Endothelial cell of umbilical vein (primary cell): Measurements from ENCODE around the gene PAFAH2. TPM values are rescaled to one million over a fixed set of nuclear protein-coding genes. Genes with fewer than 3 reads are reported as not detected.

ENCODE experiments used
- BruUV-seq: library from RNA; stranded (reverse); fragments of 400-500 nt; replicated peaks from 2 replicates; lab custom pipeline; 2021; lab: Mats Ljungman, UMichigan
- CTCF ChIA-PET: fragments of 300-600, 350-600 bp; sonication (Branson Sonifier 250); formaldehyde crosslinking; loops from one replicate; lab custom pipeline; 2021; ENCODE audit warnings: antibody characterized with exemption, inconsistent platforms; lab: Charles Lee
- POLR2A ChIA-PET: fragments of 300-600, 350-600 bp; sonication (Branson Sonifier 250); formaldehyde crosslinking; loops from one replicate; lab custom pipeline; 2021; ENCODE audit warnings: antibody characterized with exemption, inconsistent platforms; lab: Charles Lee
- DNase-seq: peaks from one replicate; pipeline ENCODE4 v3.0.0-alpha.2; 2011; ENCODE audit warnings: low read depth, low spot score
- FAIRE-seq: peaks from 2 replicates; lab custom pipeline; 2011; peaks lifted over from hg19 to GRCh38; lab: Jason Lieb, UNC
- H2AFZ ChIP-seq: 2 replicates; pipeline ENCODE4 v1.6.0; 2012; ENCODE audit warnings: low read depth, low read length, control low read depth, inconsistent platforms
- H3K27ac ChIP-seq: 2 replicates; pipeline ENCODE4 v1.5.1; 2011; ENCODE audit warnings: low read depth, mild to moderate bottlenecking, control low read depth, low read length, moderate library complexity; ENCODE audit not compliant: insufficient read depth
- H3K27me3 ChIP-seq, 2 experiments: 2 replicates each; pipeline versions ENCODE4 v1.6.0 to v1.6.1; 2011; ENCODE audit warnings: low read length in 2 of 2, mixed read lengths in 1 of 2; ENCODE audit not compliant: control insufficient read depth in 2 of 2, insufficient read depth in 2 of 2
- H3K36me3 ChIP-seq, 2 experiments: 2 replicates in 1 of 2; 3 replicates in 1 of 2; pipeline ENCODE4 v1.5.1; 2011; ENCODE audit warnings: low read length in 2 of 2, mild to moderate bottlenecking in 1 of 2, moderate library complexity in 1 of 2; ENCODE audit not compliant: control insufficient read depth in 2 of 2, insufficient read depth in 2 of 2; ENCODE audit errors: extremely low read depth in 1 of 2
- H3K4me1 ChIP-seq: 3 replicates; pipeline ENCODE4 v1.5.1; 2011; ENCODE audit warnings: mild to moderate bottlenecking, low read length; ENCODE audit not compliant: control insufficient read depth, insufficient read depth; ENCODE audit errors: extremely low read depth
- H3K4me2 ChIP-seq: 2 replicates; pipeline ENCODE4 v1.6.1; 2011; ENCODE audit warnings: low read length, control low read depth, mixed read lengths; ENCODE audit not compliant: insufficient read depth
- H3K4me3 ChIP-seq, 3 experiments: fragments of 200-600 bp in 1 of 3; sonication (generic), shearing (Covaris generic) in 1 of 3; replicated peaks in 1 of 3; 2 replicates each; pipeline ENCODE4 v1.5.1; 2011 to 2016; ENCODE audit warnings: control low read depth in 3 of 3, low read length in 3 of 3, mild to moderate bottlenecking in 2 of 3, inconsistent platforms in 1 of 3, low read depth in 1 of 3, moderate library complexity in 1 of 3; ENCODE audit not compliant: insufficient read depth in 1 of 3
- H3K79me2 ChIP-seq: 2 replicates; pipeline ENCODE4 v1.6.0; 2012; ENCODE audit warnings: low read length, inconsistent platforms; ENCODE audit not compliant: control insufficient read depth, insufficient read depth
- H3K9ac ChIP-seq: replicated peaks from 2 replicates; pipeline ENCODE3; 2011; ENCODE audit warnings: low read length, control low read depth; ENCODE audit not compliant: insufficient read depth; ENCODE audit errors: extremely low read depth
- H3K9me1 ChIP-seq: replicated peaks from 3 replicates; pipeline ENCODE4 v1.6.0; 2011; ENCODE audit warnings: mild to moderate bottlenecking, low read length; ENCODE audit not compliant: control insufficient read depth, insufficient read depth; ENCODE audit errors: extremely low read depth
- H3K9me3 ChIP-seq: replicated peaks from 2 replicates; pipeline ENCODE4 v1.5.1; 2012; ENCODE audit warnings: low read length, inconsistent platforms; ENCODE audit not compliant: control insufficient read depth, insufficient read depth
- H4K20me1 ChIP-seq: replicated peaks from 2 replicates; pipeline ENCODE3; 2011; ENCODE audit warnings: mild to moderate bottlenecking, low read length; ENCODE audit not compliant: control insufficient read depth, insufficient read depth; ENCODE audit errors: extremely low read depth
- EZH2 ChIP-seq: IDR thresholded peaks from 2 replicates; pipeline ENCODE4 v1.6.1; 2012; ENCODE audit warnings: borderline replicate concordance, low read depth, mild to moderate bottlenecking, moderate library complexity, low read length, inconsistent platforms; ENCODE audit not compliant: severe bottlenecking
- FOS ChIP-seq: IDR thresholded peaks from 2 replicates; pipeline ENCODE4 v1.6.1; 2011; ENCODE audit warnings: mild to moderate bottlenecking, low read length, moderate library complexity, borderline replicate concordance; ENCODE audit not compliant: insufficient read depth
- GATA2 ChIP-seq: IDR thresholded peaks from 2 replicates; pipeline ENCODE4 v1.7.0; 2011; ENCODE audit warnings: low read depth, mild to moderate bottlenecking, moderate library complexity, mixed read lengths, low read length; ENCODE audit not compliant: insufficient read length, insufficient read depth
- JUN ChIP-seq: IDR thresholded peaks from 2 replicates; pipeline ENCODE4 v1.6.1; 2011; ENCODE audit warnings: borderline replicate concordance, low read depth; ENCODE audit not compliant: insufficient read length, insufficient read depth
- MYC ChIP-seq: IDR thresholded peaks from one replicate; pipeline ENCODE4 v1.6.1; 2011; ENCODE audit warnings: mild to moderate bottlenecking, low read depth, low read length
- POLR2A ChIP-seq: IDR thresholded peaks from 2 replicates; pipeline ENCODE4 v1.6.1; 2012; ENCODE audit warnings: low read depth, mild to moderate bottlenecking, control low read depth, low read length
- POLR2AphosphoS5 ChIP-seq: IDR thresholded peaks from 2 replicates; pipeline ENCODE4 v1.6.1; 2012; ENCODE audit warnings: low read depth, mild to moderate bottlenecking, control low read depth, low read length, moderate library complexity; ENCODE audit not compliant: insufficient read depth
- dilution Hi-C: fragments of 300-500 bp; cut with MboI; formaldehyde crosslinking; loops from one replicate; pipeline ENCODE4 v1.15.0; 2019; ENCODE audit warnings: low sequenced_read_pairs; ENCODE audit not compliant: extremely low pct_ligation_motif_present
- intact Hi-C: fragments of 100-400 bp; cut with micrococcal nuclease; formaldehyde crosslinking; loops from one replicate; pipeline ENCODE4 v1.10.0; 2022
- polyA plus RNA-seq, 4 experiments: library from polyadenylated mRNA; depleted of rRNA in 3 of 4; stranded (reverse) in 3 of 4; unstranded in 1 of 4; fragments of >200 nt; gene quantifications; 2 replicates each; pipeline versions ENCODE4 v1.2.1 to v1.2.3, GENCODE V29; 2011 to 2012; ENCODE audit warnings: missing spikeins in 1 of 4
- total RNA-seq: library from RNA; stranded (reverse); gene quantifications from 2 replicates; pipeline ENCODE4 v1.2.3, GENCODE V29; 2021
- TF ChIP-seq, protein P1 (sequence below): IDR thresholded peaks from 2 replicates; pipeline ENCODE4 v1.6.1; 2011; ENCODE audit not compliant: insufficient read depth, insufficient read length
- TF ChIP-seq, protein P2 (sequence below), 2 donors: IDR thresholded peaks; 1 replicate in 1 of 2; 2 replicates in 1 of 2; pipeline ENCODE4 v1.5.1; 2011; ENCODE audit warnings: low read length in 2 of 2, mild to moderate bottlenecking in 2 of 2, moderate library complexity in 2 of 2, control low read depth in 1 of 2, inconsistent platforms in 1 of 2, low read depth in 1 of 2; ENCODE audit not compliant: insufficient read depth in 1 of 2; ENCODE audit errors: extremely low read depth in 1 of 2

The PAFAH2 gene
- total and polyA plus RNA-seq, 2 donors (not counting 3 experiments of a cell fraction or from before 2014, with no cell fraction given) = 6.0 to 6.9 TPM

DNA sequence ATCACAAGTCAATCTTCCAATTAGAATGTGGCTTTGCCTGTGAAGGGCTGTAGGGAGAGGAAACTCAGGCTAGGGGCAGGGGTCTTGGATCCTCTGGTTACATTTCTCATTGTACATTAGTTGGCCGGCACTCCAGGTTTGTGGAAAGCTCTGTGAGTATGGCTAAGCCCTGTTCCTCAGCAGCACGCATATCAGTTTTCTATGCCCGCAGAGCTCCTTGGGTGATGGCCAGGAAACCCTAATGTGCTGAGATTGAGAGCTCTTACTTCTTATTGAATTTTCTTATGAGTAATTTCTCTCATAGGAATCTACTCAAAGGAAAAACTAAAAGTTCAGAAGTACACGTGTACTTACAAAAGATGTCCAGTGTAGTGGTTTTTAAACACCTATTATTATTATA, 60.9 kb downstream of the PAFAH2 start:
- CTCF ChIA-PET = interaction anchor here (0.6 to 1.5 kb wide), 3 partner anchors 13 to 61 kb away, joined by 3 to 4 read pairs (median 3); partner anchors contain the start of gene PAFAH2
- POLR2A ChIA-PET = no interaction called here
- H4K20me1 ChIP-seq = no peaks in the 10 kb centered on the region
- H3K4me2 ChIP-seq = no peak overlapping the region
- H3K4me3 ChIP-seq = no peak overlapping the region
- peaks cover 0 to 2% of the 10 kb centered on the region in 2 experiments for H3K27me3 ChIP-seq
- H3K27ac ChIP-seq = no peak overlapping the region
- no peak for TF ChIP-seq POLR2A
- TF ChIP-seq, protein P1, sequence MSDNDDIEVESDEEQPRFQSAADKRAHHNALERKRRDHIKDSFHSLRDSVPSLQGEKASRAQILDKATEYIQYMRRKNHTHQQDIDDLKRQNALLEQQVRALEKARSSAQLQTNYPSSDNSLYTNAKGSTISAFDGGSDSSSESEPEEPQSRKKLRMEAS = no peak
- no peak for TF ChIP-seq FOS
- no peak for TF ChIP-seq GATA2
- no peak for TF ChIP-seq POLR2AphosphoS5
- no peak for TF ChIP-seq JUN
- no peak for TF ChIP-seq EZH2
- TF ChIP-seq, protein P2, sequence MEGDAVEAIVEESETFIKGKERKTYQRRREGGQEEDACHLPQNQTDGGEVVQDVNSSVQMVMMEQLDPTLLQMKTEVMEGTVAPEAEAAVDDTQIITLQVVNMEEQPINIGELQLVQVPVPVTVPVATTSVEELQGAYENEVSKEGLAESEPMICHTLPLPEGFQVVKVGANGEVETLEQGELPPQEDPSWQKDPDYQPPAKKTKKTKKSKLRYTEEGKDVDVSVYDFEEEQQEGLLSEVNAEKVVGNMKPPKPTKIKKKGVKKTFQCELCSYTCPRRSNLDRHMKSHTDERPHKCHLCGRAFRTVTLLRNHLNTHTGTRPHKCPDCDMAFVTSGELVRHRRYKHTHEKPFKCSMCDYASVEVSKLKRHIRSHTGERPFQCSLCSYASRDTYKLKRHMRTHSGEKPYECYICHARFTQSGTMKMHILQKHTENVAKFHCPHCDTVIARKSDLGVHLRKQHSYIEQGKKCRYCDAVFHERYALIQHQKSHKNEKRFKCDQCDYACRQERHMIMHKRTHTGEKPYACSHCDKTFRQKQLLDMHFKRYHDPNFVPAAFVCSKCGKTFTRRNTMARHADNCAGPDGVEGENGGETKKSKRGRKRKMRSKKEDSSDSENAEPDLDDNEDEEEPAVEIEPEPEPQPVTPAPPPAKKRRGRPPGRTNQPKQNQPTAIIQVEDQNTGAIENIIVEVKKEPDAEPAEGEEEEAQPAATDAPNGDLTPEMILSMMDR (IDR thresholded peaks at IDR 0.05; ENCODE audit: extremely low read depth in 1 of 2, insufficient read depth in 1 of 2, low read depth in 1 of 2, low read length in 2 of 2) = no peak
- no peak for TF ChIP-seq MYC
- no peak overlapping the region for H3K9ac ChIP-seq
- no TSS peak for BruUV-seq
- DNase-seq (no peak), FAIRE-seq (no peak)
- intact Hi-C loops = no loop called here
- H3K36me3 ChIP-seq = no peaks in the 10 kb centered on the region
- dilution Hi-C loops = no loop called here
- H3K4me1 ChIP-seq = no peaks in the 10 kb centered on the region
- H3K79me2 ChIP-seq = no peaks in the 10 kb centered on the region
- H2AFZ ChIP-seq = no peak overlapping the region
- H3K9me1 ChIP-seq = no peaks in the 10 kb centered on the region
- H3K9me3 ChIP-seq = no peaks in the 10 kb centered on the region
